GM19035 (cell line): ENCODE results near the gene FLCN.
"Not testable (repeated sequence)": the region's sequence is repeated elsewhere in the genome, so short reads cannot be mapped to it uniquely, and the experiment has no call there.

Experiments
- ATAC-seq: cut with Tn5 transposase; IDR thresholded peaks from one replicate; pipeline ENCODE4 v1.9.1; 2021; ENCODE audit not compliant: unreplicated experiment

Gene FLCN

GRCh38 chr17:17188586-17188985 lies 48.4 kb downstream of the FLCN start:
- no peak for ATAC-seq

DNA sequence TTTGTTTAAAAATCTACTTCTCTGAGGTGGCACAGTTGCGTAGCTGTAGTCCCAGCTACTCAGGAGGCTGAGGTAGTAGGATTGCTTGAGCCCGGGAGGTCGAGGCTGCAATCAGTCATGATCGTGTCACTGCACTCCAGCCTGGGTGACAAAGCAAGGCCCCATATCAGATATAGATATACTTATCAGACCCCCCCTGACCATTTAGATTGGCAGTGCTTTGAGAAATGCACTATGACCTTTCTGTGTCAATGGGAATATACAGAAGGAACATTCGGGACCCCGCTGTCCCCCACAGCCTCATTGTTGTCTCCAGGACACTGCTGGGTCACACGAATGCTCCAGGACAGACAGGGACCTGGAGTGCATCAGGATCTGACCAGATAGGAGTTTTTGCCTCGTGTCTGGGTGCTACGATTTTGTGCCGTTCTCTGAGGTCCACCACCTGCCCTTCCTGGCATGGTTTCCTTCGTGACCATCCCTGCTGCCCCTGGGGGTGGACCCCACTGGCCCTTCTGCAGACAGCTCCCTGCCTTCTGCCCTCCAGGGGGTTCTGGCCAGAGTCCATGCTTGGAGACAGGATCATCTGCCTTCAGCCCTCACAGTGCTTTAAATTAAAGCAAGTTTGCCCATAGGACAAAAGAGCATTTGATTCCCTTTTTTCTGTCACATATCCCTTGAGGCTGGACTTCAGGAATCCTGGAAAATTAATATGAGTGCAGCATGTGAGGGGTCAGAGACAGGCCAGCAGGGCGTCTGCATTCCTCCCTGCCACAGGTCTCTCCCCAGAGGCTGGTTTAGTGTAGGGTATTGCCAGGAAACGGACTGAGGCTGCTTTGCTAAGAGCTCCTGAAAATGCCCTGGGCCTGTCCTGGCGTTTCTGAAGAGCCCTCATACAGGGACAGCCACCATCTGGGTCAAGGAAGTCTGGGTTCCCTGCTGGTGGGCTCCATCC lies 50.1 kb downstream of the FLCN start:
- no peak for ATAC-seq

GRCh38 chr17:17186051-17186450 lies 50.9 kb downstream of the FLCN start:
- ATAC-seq = no peak

- not testable (repeated sequence) for ATAC-seq
Measured at GRCh38 chr17:17184985-17185757, 51.8 kb downstream of the FLCN start.

- no peak for ATAC-seq
Measured at GRCh38 chr17:17183744-17184143, 53.2 kb downstream of the FLCN start.

DNA sequence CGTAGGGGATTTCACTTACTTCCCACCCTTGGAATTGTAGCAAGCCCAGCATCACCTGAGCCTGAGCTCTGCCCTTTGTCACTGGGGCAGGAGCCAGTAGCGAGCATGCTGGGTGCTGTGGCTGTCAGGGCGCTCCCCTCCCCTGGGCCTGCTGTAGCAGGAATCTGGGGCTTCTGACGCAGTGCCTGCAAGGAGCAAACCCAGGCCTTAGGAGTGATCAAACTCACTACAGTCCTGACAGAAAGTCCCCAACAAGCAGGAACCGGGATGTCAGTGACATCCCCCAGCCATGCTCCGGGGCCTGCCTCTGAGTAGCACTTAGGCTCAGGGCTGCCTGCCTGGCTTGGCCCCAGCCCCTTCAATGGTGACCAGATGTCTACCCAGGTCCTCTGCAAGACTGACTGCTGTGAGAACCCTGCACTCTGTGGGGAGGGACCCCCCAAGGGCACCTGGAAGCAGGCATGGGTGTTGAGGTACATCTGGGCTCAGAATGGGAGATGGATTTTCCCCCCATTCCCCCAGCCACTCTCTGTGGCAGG lies 54.3 kb downstream of the FLCN start:
- no peak for ATAC-seq

DNA sequence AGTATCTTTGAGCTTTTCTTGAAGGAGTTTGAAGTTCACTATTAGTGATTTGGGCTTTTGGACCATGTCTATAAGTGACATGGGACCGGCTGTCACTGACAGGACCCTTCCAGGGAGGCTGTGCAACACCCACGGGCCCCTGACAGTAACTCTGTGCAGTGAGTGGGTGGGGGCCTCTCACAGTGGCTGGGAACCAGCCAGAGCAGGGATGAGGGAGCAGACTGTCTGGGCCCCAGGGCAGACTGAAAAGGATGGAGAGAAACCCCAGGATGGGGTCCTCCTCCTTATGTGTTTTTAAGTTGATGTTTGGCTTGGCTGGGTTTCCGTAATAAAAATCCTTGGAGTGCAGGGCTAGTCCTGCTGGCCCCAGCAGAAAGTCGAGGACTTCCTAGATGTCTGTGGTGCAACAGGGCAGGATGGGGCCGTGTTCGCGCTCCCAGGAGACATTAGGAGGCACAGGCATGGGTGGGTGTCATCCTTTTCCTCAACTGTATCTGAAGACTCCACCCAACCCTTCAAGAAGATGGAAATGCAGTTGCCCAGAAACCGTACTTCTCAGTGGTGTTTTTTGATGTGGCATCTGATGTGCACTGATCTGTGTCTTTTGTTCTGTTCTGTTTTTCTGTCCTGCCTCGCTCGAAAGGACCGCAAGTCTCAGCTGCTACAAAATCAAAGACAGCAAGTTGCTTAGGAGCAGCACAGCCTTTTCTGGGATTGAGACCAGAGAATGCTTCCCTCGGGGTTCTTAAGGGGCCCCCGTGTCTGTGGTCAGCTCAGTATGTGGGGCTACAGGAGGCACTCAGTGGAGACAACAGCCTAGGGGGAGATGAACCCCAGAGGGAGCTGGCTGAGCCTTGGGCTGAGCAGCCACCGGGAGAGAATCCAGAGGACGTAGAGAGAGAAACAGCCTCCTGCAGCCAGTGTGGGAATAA lies 55.0 kb downstream of the FLCN start:
- no peak for ATAC-seq

DNA sequence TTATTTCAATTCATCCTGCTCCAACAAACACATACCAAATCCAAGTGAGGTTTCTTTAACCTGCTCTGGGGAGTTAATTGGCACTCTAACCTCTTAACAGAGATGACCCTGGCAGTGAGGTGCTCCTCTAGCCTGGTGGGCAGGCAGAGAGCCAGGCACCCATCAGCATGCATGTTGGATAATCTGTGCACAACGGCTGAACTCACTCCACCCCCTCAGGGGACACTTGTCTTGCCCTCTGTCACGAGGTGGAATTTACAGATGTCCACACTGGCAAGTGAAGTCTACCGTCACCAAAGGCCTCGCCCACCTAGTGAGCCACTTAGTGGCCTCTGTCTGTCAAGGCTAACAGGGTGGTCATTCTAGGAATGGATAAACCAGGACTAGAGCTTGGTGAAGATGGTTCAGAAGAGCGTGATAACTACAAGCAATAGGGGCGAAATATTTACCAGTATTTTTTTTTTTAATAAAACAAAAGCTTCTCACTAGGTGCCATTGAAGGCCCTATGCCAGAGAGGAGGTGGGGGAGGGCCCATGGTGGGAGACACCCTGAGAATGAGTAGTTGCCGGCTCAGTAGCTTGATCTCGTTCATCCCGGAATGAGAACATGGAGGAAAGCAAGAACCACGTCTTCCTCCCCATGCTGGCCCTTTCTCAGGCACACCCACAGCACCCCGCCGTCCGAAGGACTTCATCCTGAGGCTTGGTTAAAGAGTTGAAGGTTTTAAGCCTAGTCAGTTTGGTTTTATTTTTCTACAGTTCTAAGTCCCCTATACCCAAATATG lies 56.0 kb downstream of the FLCN start:
- ATAC-seq = no peak

GRCh38 chr17:17180141-17180603 lies 56.8 kb downstream of the FLCN start:
- no peak for ATAC-seq

DNA sequence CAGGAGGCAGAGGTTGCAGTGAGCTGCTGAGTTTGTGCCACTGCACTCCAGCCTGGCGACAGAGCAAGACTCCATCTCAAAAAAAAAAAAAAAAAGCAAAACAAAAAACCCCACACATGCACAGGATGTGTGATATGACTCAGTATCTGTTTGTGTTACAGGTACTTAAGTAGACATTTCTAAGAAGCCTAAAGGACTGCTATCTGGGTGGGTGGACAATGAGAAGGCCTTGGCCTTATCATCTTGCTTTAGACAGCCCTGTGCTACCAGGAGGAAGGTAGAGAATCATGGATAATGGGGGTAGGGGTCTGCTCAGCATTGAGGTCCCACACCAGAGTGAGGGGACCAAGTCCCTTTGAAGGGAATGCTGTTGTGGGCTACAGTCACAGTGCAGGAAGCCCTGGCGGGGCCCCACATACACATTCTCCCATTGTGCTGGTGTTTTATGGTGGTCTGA lies 57.6 kb downstream of the FLCN start:
- peak; percentile 55 for ATAC-seq

DNA sequence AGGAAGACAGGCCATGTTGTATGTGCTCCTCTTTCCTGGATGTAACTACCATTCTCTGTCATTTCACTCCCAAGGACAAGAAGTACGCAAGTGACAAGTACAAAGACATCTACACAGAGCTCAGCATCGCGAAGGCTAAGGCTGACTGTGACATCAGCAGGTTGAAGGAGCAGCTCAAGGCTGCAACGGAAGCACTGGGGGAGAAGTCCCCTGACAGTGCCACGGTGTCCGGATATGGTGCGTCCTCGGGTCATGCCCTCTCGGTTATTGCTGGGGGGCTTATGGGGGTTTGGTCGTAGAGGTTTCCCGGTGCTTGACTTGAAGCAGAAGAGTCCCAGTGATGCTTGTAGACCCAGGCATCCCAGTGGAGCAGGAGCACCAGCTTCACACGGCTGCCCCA lies 59.8 kb downstream of the FLCN start:
- no peak for ATAC-seq

DNA sequence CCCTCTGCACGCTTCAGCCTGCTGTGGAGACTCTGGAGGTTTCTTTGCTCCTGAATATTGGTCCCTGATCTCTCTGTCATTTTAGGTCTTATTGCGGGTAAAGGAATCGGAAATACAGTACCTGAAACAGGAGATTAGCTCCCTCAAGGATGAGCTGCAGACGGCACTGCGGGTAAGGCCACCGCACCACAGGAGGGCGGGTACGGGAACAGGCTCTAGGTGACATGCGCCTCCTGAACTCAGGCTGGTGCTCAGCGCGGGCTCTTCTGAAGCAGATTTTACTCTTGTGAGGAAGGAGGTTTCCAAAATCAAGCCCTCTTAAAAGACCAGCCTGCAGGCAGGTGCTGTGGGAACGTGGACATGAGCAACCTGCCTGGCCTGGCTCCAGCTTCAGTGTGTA lies 60.6 kb downstream of the FLCN start:
- no peak for ATAC-seq

- ATAC-seq = no peak
Measured at GRCh38 chr17:17175917-17176316, 61.1 kb downstream of the FLCN start.

DNA sequence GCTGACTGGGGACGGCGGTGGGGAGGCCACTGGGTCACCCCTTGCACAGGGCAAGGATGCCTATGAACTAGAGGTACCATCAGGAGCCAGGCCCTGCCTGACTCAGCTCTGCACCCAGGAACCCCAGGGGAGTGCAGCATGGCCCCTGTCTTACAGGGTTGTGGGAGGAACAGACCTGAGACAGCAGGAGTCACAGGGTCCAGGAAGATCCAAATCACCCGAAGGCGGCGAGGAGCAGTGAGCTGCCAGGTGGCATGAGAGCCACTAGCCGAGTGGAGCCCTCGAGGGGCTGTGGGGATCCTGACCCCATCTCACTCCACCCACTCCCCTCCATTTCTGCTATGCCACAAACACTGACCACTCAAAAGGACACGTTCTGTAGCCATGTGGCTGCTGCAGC lies 61.6 kb downstream of the FLCN start:
- ATAC-seq = no peak

DNA sequence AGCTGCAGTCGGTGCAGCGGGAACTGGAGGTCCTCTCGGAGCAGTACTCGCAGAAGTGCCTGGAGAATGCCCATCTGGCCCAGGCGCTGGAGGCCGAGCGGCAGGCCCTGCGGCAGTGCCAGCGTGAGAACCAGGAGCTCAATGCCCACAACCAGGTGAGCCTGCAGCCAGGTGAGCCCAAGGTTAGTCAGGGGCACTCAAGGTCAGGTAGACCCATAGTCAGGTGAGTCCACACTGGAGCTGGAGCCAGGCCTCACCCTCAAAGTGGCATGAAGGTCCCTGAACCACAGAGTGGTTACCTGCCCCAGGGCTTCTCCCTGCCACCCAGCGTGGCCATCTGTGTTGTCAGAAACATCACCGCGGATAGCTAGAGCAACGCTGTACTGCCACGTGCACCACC lies 63.0 kb downstream of the FLCN start:
- no peak for ATAC-seq

- ATAC-seq = no peak
Measured at GRCh38 chr17:17172990-17173389, 64.0 kb downstream of the FLCN start.

DNA sequence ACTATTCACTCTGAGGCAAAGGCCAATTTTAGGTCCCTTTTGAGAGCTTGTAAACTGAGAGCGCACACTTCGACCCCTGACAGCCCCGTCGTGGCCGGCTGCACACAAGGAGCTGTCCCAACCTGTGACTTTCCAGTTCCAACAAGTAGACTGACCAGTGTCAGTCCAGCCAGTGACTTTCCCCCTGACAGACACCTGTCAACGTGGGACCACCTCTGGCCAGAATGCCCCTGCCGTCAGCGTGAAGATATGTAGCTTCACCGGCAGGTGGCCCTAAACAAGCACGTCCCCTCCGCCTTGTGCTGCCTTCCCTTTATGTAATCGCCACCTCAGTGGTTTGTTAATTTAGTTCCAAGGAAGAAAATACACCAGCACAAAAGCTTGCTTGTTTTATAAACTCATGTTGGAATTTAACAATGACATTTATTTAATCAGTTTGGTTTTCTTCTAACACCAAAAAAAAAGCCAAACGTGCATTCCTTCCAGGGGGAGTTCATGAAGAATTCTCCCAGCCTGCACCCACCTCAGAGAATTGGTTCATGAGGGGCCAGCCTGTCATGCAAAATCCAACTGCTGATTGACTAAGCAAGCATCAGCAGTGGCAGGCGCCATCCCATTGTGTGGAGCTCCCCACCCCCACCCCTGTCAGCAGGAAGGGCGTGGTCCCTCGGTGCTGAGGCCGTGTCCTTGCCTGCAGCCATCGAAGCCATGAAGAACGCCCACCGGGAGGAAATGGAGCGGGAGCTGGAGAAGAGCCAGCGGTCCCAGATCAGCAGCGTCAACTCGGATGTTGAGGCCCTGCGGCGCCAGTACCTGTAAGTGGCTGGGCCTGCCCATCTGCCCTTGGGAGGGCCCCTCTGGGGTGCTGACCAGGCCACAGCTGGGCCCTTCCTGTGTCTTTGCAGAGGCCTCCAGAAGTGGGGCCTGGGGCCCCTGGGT lies 64.7 kb downstream of the FLCN start:
- ATAC-seq = no peak

GRCh38 chr17:17171186-17171585 lies 65.8 kb downstream of the FLCN start:
- no peak for ATAC-seq
